ENCODE data around the gene DTHD1. TPM values are rescaled to one million over a fixed set of nuclear protein-coding genes. Genes with fewer than 3 reads are reported as not detected.

DTHD1 gene
- total and polyA plus RNA-seq, 10 of the 15 experiments (the other 5 are each of a cell fraction or from before 2014, with no cell fraction given), result 0.05 to 2.8 (median 1.4) TPM

- TF ChIP-seq ZBTB4 (CRISPR knock-in tag; IDR thresholded peaks at IDR 0.05) (no peak), IKZF1 (conservative IDR thresholded peaks at IDR 0.05) (peak; percentile 72), SMAD5 (IDR thresholded peaks at IDR 0.05; ENCODE audit: low read depth) (no peak), TCF12 (IDR thresholded peaks at IDR 0.05; ENCODE audit: low read depth, low read length) (no peak), ZNF24 (IDR thresholded peaks at IDR 0.05) (no peak), ZNF622 (IDR thresholded peaks at IDR 0.05) (no peak), ZBTB33 (IDR thresholded peaks at IDR 0.05) (no peak), SUPT20H (IDR thresholded peaks at IDR 0.05; ENCODE audit: borderline replicate concordance, control insufficient read depth, low read depth, low read length) (no peak), HDAC2 (IDR thresholded peaks at IDR 0.05) (no peak), ZBTB11 (CRISPR knock-in tag; IDR thresholded peaks at IDR 0.05) (no peak), GATAD2B (conservative IDR thresholded peaks at IDR 0.05; ENCODE audit: low read depth) (0 out of 2 replicates have a peak, but pooled peaks have one; percentile 18), TCF3 (IDR thresholded peaks at IDR 0.05; ENCODE audit: borderline replicate concordance, insufficient read depth, low read depth, low read length) (no peak), RCOR1 (conservative IDR thresholded peaks at IDR 0.05; ENCODE audit: low read depth, low read length) (no peak), BACH1 (IDR thresholded peaks at IDR 0.05; ENCODE audit: borderline replicate concordance) (no peak), KLF5 (IDR thresholded peaks at IDR 0.05; ENCODE audit: partially characterized antibody) (no peak), TBL1XR1 (IDR thresholded peaks at IDR 0.05; ENCODE audit: low read depth, low read length) (no peak), SREBF2 (IDR thresholded peaks at IDR 0.05; ENCODE audit: low read length) (no peak), ZNF384 (IDR thresholded peaks at IDR 0.05; ENCODE audit: borderline replicate concordance, low read depth, low read length) (0 out of 2 replicates have a peak, but pooled peaks have one; percentile 29), POLR2A (IDR thresholded peaks at IDR 0.05; ENCODE audit: low read depth, low read length) (no peak), KDM1A (IDR thresholded peaks at IDR 0.05; ENCODE audit: borderline replicate concordance) (no peak), BMI1 (IDR thresholded peaks at IDR 0.05; ENCODE audit: borderline replicate concordance) (no peak), STAT1 (conservative IDR thresholded peaks at IDR 0.05) (no peak)
Measured at GRCh38 chr4:36385951-36386571, 104.6 kb downstream of the DTHD1 start (continued).
